ENCODE results near the gene C19orf73.

C19orf73 gene

GRCh38 chr19:49094505-49095482 is 24.1 kb downstream of the C19orf73 start:
- no peak overlapping the region for H3K4me3 ChIP-seq (ENCODE audit: low read depth, low read length)
- no peak for TF ChIP-seq CTCF (IDR thresholded peaks at IDR 0.05; ENCODE audit: borderline replicate concordance, insufficient read depth, low read depth, low read length)

- TF ChIP-seq CTCF (IDR thresholded peaks at IDR 0.05; ENCODE audit: borderline replicate concordance, insufficient read depth, low read depth, low read length), result no peak
- no peak overlapping the region for H3K4me3 ChIP-seq (ENCODE audit: low read depth, low read length)
Observed at GRCh38 chr19:49092686-49093085, 26.3 kb downstream of the C19orf73 start.

- no peak overlapping the region for H3K4me3 ChIP-seq (ENCODE audit: low read depth, low read length)
- TF ChIP-seq CTCF (IDR thresholded peaks at IDR 0.05; ENCODE audit: borderline replicate concordance, insufficient read depth, low read depth, low read length), result no peak
Observed at GRCh38 chr19:49091391-49092038, 27.4 kb downstream of the C19orf73 start.

GRCh38 chr19:49086296-49086695 is 32.6 kb downstream of the C19orf73 start:
- peak overlapping the region; percentile 100 for H3K4me3 ChIP-seq (ENCODE audit: low read depth, low read length)
- no peak for TF ChIP-seq CTCF (IDR thresholded peaks at IDR 0.05; ENCODE audit: borderline replicate concordance, insufficient read depth, low read depth, low read length)

GRCh38 chr19:49085868-49086232 is 33.1 kb downstream of the C19orf73 start:
- H3K4me3 ChIP-seq (ENCODE audit: low read depth, low read length), result peak overlapping the region; percentile 100
- no peak for TF ChIP-seq CTCF (IDR thresholded peaks at IDR 0.05; ENCODE audit: borderline replicate concordance, insufficient read depth, low read depth, low read length)

- no peak for TF ChIP-seq CTCF (IDR thresholded peaks at IDR 0.05; ENCODE audit: borderline replicate concordance, insufficient read depth, low read depth, low read length)
Observed at GRCh38 chr19:49085020-49085867, 33.7 kb downstream of the C19orf73 start, which contains the start of gene SNRNP70. SNRNP70 (plus strand) TSS chr19:49085451; CDS start chr19:49086415, 964 bp downstream.

More at GRCh38 chr19:49085020-49085867, 33.7 kb downstream of the C19orf73 start, which contains the start of gene SNRNP70:
- peak within 1 kb of the TSS; percentile 100 for H3K4me3 ChIP-seq (ENCODE audit: low read depth, low read length)
